Astrocyte of the hippocampus (primary cell): Measurements from ENCODE around the gene FGF3.

Experiments
- DNase-seq: peaks from one replicate; pipeline ENCODE4 v3.0.0; 2011; ENCODE audit warnings: low read depth, low spot score

Gene FGF3

GRCh38 chr11:69844396-69844795 is 25.2 kb upstream of the FGF3 start:
- no peak for DNase-seq

- DNase-seq = no peak
Observed at GRCh38 chr11:69843529-69843921, 24.3 kb upstream of the FGF3 start.

GRCh38 chr11:69842746-69843528 is 23.7 kb upstream of the FGF3 start:
- DNase-seq = no peak

- DNase-seq = peak; percentile 28
Observed at GRCh38 chr11:69841859-69842698, 22.9 kb upstream of the FGF3 start.

- peak; percentile 35 for DNase-seq
Observed at GRCh38 chr11:69841170-69841858, 22.1 kb upstream of the FGF3 start.

- peak; percentile 77 for DNase-seq
Observed at GRCh38 chr11:69840371-69841169, 21.4 kb upstream of the FGF3 start.

- DNase-seq = no peak
Observed at GRCh38 chr11:69839516-69839915, 20.3 kb upstream of the FGF3 start.

GRCh38 chr11:69837791-69838190 is 18.6 kb upstream of the FGF3 start:
- DNase-seq = no peak

GRCh38 chr11:69836401-69836800 is 17.2 kb upstream of the FGF3 start:
- no peak for DNase-seq

- peak; percentile 68 for DNase-seq
Observed at GRCh38 chr11:69834811-69835800, 15.9 kb upstream of the FGF3 start.

- DNase-seq = no peak
Observed at GRCh38 chr11:69834251-69834650, 15.0 kb upstream of the FGF3 start.

GRCh38 chr11:69832561-69833413 is 13.6 kb upstream of the FGF3 start:
- DNase-seq = no peak

- DNase-seq = no peak
Observed at GRCh38 chr11:69831985-69832384, 12.8 kb upstream of the FGF3 start.

- DNase-seq = no peak
Observed at GRCh38 chr11:69830086-69830485, 10.9 kb upstream of the FGF3 start.

GRCh38 chr11:69828971-69829344 is 9.7 kb upstream of the FGF3 start:
- DNase-seq = no peak

- DNase-seq = no peak
Observed at GRCh38 chr11:69828276-69828970, 9.2 kb upstream of the FGF3 start.

GRCh38 chr11:69826773-69827172 is 7.6 kb upstream of the FGF3 start:
- no peak for DNase-seq

- DNase-seq = no peak
Observed at GRCh38 chr11:69825941-69826340, 6.7 kb upstream of the FGF3 start.
